Measurements from ENCODE around the gene ARAF.

The ARAF gene

DNA sequence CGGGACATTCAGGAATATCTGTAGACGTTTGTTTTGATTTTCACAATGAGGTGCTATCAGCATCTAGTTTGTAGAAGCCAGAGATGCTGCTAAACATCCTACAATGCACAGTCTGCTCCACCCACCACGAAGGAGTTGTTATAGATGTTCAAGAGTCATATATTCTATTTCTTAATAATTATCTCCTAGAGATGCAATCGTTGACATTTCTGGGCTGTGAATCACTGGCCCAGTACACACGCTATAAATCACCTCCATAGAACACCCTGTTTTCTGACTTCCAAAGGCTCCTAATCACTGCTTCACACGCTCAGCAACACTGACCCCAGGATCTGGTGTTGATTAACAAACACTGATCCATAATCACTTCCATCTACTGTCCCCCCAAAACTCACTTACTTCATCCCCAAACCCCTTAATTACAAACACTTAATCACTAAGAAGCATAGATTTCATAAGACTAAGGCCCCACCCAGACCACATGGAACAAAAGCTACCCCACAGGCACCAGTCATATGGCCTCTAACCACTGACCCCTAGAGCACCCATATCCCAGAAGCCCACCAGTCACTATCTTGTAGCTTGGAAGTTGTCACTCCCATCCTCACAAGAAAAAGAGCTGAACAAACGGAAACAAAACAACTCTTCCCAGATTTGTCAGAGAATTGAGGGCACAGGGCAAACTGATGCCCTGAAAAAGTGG is 46.3 kb upstream of the ARAF start:
- Histone ChIP-seq H3K27ac (replicated peaks; ENCODE audit: low read length) (no peak overlapping the region), H3K27me3 (ENCODE audit: control insufficient read depth in 3 of 3, insufficient read depth in 3 of 3, low read depth in 1 of 3, low read length in 3 of 3) (no peaks in the 10 kb centered on the region), H3K79me1 (ENCODE audit: low read depth, low read length) (no peaks in the 10 kb centered on the region), H3K4ac (ENCODE audit: low read length) (no peak overlapping the region), H2AFZ (ENCODE audit: low read length) (no peak overlapping the region), H2AK5ac (ENCODE audit: low read depth, low read length) (no peak overlapping the region), H3K18ac (ENCODE audit: low read length) (no peak overlapping the region), H3K4me3 (ENCODE audit: low read length in 2 of 2) (no peak overlapping the region), H3K9ac (ENCODE audit: low read depth, low read length, poor library complexity) (no peak overlapping the region), H2BK120ac (ENCODE audit: low read depth, low read length) (no peak overlapping the region), H3K36me3 (replicated peaks in 1 of 2; ENCODE audit: control insufficient read depth in 2 of 2, insufficient read depth in 2 of 2, low read length in 2 of 2) (no peaks in the 10 kb centered on the region), H4K91ac (ENCODE audit: low read depth, low read length, poor library complexity) (no peak overlapping the region), H2BK12ac (ENCODE audit: low read length) (no peak overlapping the region), H3K9me3 (replicated peaks in 1 of 2; ENCODE audit: control insufficient read depth in 2 of 2, insufficient read depth in 1 of 2, low read depth in 1 of 2, low read length in 2 of 2) (no peaks in the 10 kb centered on the region), H3K4me1 (ENCODE audit: control insufficient read depth in 2 of 2, insufficient read depth in 1 of 2, low read depth in 1 of 2, low read length in 2 of 2) (peaks cover 1 to 2% of the 10 kb centered on the region in 2 donors), H2BK15ac (ENCODE audit: low read length) (no peak overlapping the region), H2BK5ac (ENCODE audit: low read length) (no peak overlapping the region), H3K23ac (ENCODE audit: low read depth, low read length, poor library complexity) (no peak overlapping the region), H3K4me2 (ENCODE audit: insufficient read depth, low read length, poor library complexity, severe bottlenecking) (no peak overlapping the region), H3K14ac (ENCODE audit: low read length) (no peak overlapping the region), H4K8ac (ENCODE audit: low read depth, low read length) (no peak overlapping the region)
- no peak for DNase-seq (ENCODE audit: low spot score)
- no CpG with 5 or more reads among the region's 7 CpGs for WGBS, 2 donors (ENCODE audit: extremely low coverage in 2 of 2, insufficient read length in 2 of 2, insufficient replicate concordance in 1 of 2)

- no peak overlapping the region for H3K9ac ChIP-seq (ENCODE audit: low read depth, low read length, poor library complexity)
- H3K4me3 ChIP-seq (ENCODE audit: low read length in 2 of 2) = no peak overlapping the region
- H3K79me1 ChIP-seq (ENCODE audit: low read depth, low read length) = no peaks in the 10 kb centered on the region
- H2AK5ac ChIP-seq (ENCODE audit: low read depth, low read length) = no peak overlapping the region
- H2AFZ ChIP-seq (ENCODE audit: low read length) = no peak overlapping the region
- H3K23ac ChIP-seq (ENCODE audit: low read depth, low read length, poor library complexity) = no peak overlapping the region
- no peak overlapping the region for H2BK15ac ChIP-seq (ENCODE audit: low read length)
- no peaks in the 10 kb centered on the region for H3K27me3 ChIP-seq (ENCODE audit: control insufficient read depth in 3 of 3, insufficient read depth in 3 of 3, low read depth in 1 of 3, low read length in 3 of 3)
- no peak overlapping the region for H4K91ac ChIP-seq (ENCODE audit: low read depth, low read length, poor library complexity)
- no peak overlapping the region for H3K18ac ChIP-seq (ENCODE audit: low read length)
- H4K8ac ChIP-seq (ENCODE audit: low read depth, low read length) = no peak overlapping the region
- H3K4ac ChIP-seq (ENCODE audit: low read length) = no peak overlapping the region
- H2BK120ac ChIP-seq (ENCODE audit: low read depth, low read length) = no peak overlapping the region
- H3K4me1 ChIP-seq (ENCODE audit: control insufficient read depth in 2 of 2, insufficient read depth in 1 of 2, low read depth in 1 of 2, low read length in 2 of 2) = peaks cover 1 to 2% of the 10 kb centered on the region in 2 donors
- no CpG with 5 or more reads among the region's 8 CpGs for WGBS, 2 donors (ENCODE audit: extremely low coverage in 2 of 2, insufficient read length in 2 of 2, insufficient replicate concordance in 1 of 2)
- no peaks in the 10 kb centered on the region for H3K36me3 ChIP-seq (replicated peaks in 1 of 2; ENCODE audit: control insufficient read depth in 2 of 2, insufficient read depth in 2 of 2, low read length in 2 of 2)
- H3K14ac ChIP-seq (ENCODE audit: low read length) = no peak overlapping the region
- H2BK5ac ChIP-seq (ENCODE audit: low read length) = no peak overlapping the region
- no peak overlapping the region for H3K4me2 ChIP-seq (ENCODE audit: insufficient read depth, low read length, poor library complexity, severe bottlenecking)
- H3K9me3 ChIP-seq (replicated peaks in 1 of 2; ENCODE audit: control insufficient read depth in 2 of 2, insufficient read depth in 1 of 2, low read depth in 1 of 2, low read length in 2 of 2) = no peaks in the 10 kb centered on the region
- H3K27ac ChIP-seq (replicated peaks; ENCODE audit: low read length) = no peak overlapping the region
- H2BK12ac ChIP-seq (ENCODE audit: low read length) = no peak overlapping the region
- no peak for DNase-seq (ENCODE audit: low spot score)
These were observed 44.9 kb upstream of the ARAF start for GRCh38 chrX:47515941-47516665.

DNA sequence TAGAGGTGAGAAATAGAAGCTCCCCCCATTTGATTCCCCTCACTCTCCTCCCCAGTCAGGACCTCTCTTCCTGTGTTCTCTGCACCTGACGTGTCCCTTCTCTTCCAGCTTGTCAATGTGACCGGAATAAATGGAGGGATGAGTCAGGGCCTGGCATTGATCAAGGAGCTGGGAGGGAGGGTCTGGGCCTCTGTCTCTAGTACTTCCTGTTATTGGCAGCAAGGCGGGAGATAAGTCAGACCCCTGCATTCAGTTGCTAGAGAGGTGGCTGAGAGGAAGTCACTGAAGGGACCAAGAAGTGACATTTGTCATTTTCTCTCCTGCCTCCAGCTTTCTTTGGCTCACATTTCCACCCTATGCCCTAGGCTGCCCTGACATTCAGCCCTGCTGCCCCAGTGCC is 42.9 kb upstream of the ARAF start:
- no peak overlapping the region for H3K9ac ChIP-seq (ENCODE audit: low read depth, low read length, poor library complexity)
- H3K14ac ChIP-seq (ENCODE audit: low read length) = no peak overlapping the region
- no peaks in the 10 kb centered on the region for H3K9me3 ChIP-seq (replicated peaks in 1 of 2; ENCODE audit: control insufficient read depth in 2 of 2, insufficient read depth in 1 of 2, low read depth in 1 of 2, low read length in 2 of 2)
- H3K4me2 ChIP-seq (ENCODE audit: insufficient read depth, low read length, poor library complexity, severe bottlenecking) = no peak overlapping the region
- H2BK12ac ChIP-seq (ENCODE audit: low read length) = no peak overlapping the region
- H3K27me3 ChIP-seq (ENCODE audit: control insufficient read depth in 3 of 3, insufficient read depth in 3 of 3, low read depth in 1 of 3, low read length in 3 of 3) = peaks cover 0 to 2% (median 0%) of the 10 kb centered on the region in 3 experiments
- H2AK5ac ChIP-seq (ENCODE audit: low read depth, low read length) = no peak overlapping the region
- DNase-seq (ENCODE audit: low spot score) = no peak
- H3K36me3 ChIP-seq (replicated peaks in 1 of 2; ENCODE audit: control insufficient read depth in 2 of 2, insufficient read depth in 2 of 2, low read length in 2 of 2) = no peaks in the 10 kb centered on the region
- WGBS, 2 donors (ENCODE audit: extremely low coverage in 2 of 2, insufficient read length in 2 of 2, insufficient replicate concordance in 1 of 2) = no CpG with 5 or more reads among the region's 3 CpGs
- H3K4me1 ChIP-seq (ENCODE audit: control insufficient read depth in 2 of 2, insufficient read depth in 1 of 2, low read depth in 1 of 2, low read length in 2 of 2) = peaks cover 1 to 2% of the 10 kb centered on the region in 2 donors
- H2BK5ac ChIP-seq (ENCODE audit: low read length) = no peak overlapping the region
- H2BK120ac ChIP-seq (ENCODE audit: low read depth, low read length) = no peak overlapping the region
- H2BK15ac ChIP-seq (ENCODE audit: low read length) = no peak overlapping the region
- no peak overlapping the region for H3K4ac ChIP-seq (ENCODE audit: low read length)
- H3K27ac ChIP-seq (replicated peaks; ENCODE audit: low read length) = no peak overlapping the region
- no peak overlapping the region for H4K91ac ChIP-seq (ENCODE audit: low read depth, low read length, poor library complexity)
- H3K79me1 ChIP-seq (ENCODE audit: low read depth, low read length) = no peaks in the 10 kb centered on the region
- H3K23ac ChIP-seq (ENCODE audit: low read depth, low read length, poor library complexity) = no peak overlapping the region
- H2AFZ ChIP-seq (ENCODE audit: low read length) = peak overlapping the region; percentile 62
- no peak overlapping the region for H3K18ac ChIP-seq (ENCODE audit: low read length)
- H3K4me3 ChIP-seq (ENCODE audit: low read length in 2 of 2) = no peak overlapping the region
- no peak overlapping the region for H4K8ac ChIP-seq (ENCODE audit: low read depth, low read length)

DNA sequence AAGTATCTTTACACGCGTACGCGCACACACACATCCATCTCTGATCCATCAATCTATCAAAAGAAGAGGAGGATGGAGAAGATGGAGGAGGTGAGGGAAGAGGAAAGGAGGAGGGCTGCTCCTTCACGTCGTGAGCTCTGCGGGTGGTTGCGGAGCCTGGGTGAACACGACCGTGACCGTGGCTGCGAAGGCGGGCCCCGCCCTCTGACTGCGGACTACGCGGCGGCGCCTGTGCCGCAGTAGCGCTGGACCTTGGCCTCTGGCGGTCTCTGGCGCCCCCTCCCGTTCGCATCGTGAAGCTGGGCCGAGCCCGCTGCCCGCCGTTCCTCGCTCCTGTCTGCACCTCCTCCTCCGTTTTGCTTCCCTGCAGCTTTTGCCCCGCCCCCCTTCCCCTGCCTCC is 37.7 kb upstream of the ARAF start:
- Histone ChIP-seq H2BK12ac (ENCODE audit: low read length) (no peak overlapping the region), H4K91ac (ENCODE audit: low read depth, low read length, poor library complexity) (no peak overlapping the region), H3K4ac (ENCODE audit: low read length) (no peak overlapping the region), H3K27ac (replicated peaks; ENCODE audit: low read length) (no peak overlapping the region), H3K4me3 (ENCODE audit: low read length in 2 of 2) (peak overlapping the region; percentile 45 to 80), H2BK15ac (ENCODE audit: low read length) (no peak overlapping the region), H3K4me2 (ENCODE audit: insufficient read depth, low read length, poor library complexity, severe bottlenecking) (peak overlapping the region; percentile 66), H2BK5ac (ENCODE audit: low read length) (no peak overlapping the region), H2AFZ (ENCODE audit: low read length) (peak overlapping the region; percentile 96), H3K23ac (ENCODE audit: low read depth, low read length, poor library complexity) (no peak overlapping the region), H3K9ac (ENCODE audit: low read depth, low read length, poor library complexity) (no peak overlapping the region), H3K14ac (ENCODE audit: low read length) (no peak overlapping the region), H3K4me1 (ENCODE audit: control insufficient read depth in 2 of 2, insufficient read depth in 1 of 2, low read depth in 1 of 2, low read length in 2 of 2) (no peaks in the 10 kb centered on the region), H2AK5ac (ENCODE audit: low read depth, low read length) (no peak overlapping the region), H3K79me1 (ENCODE audit: low read depth, low read length) (no peaks in the 10 kb centered on the region), H3K18ac (ENCODE audit: low read length) (no peak overlapping the region), H2BK120ac (ENCODE audit: low read depth, low read length) (no peak overlapping the region), H3K36me3 (replicated peaks in 1 of 2; ENCODE audit: control insufficient read depth in 2 of 2, insufficient read depth in 2 of 2, low read length in 2 of 2) (no peaks in the 10 kb centered on the region), H3K27me3 (ENCODE audit: control insufficient read depth in 3 of 3, insufficient read depth in 3 of 3, low read depth in 1 of 3, low read length in 3 of 3) (peaks cover 0 to 3% (median 2%) of the 10 kb centered on the region in 3 experiments), H3K9me3 (replicated peaks in 1 of 2; ENCODE audit: control insufficient read depth in 2 of 2, insufficient read depth in 1 of 2, low read depth in 1 of 2, low read length in 2 of 2) (no peaks in the 10 kb centered on the region), H4K8ac (ENCODE audit: low read depth, low read length) (no peak overlapping the region)
- peak; percentile 48 for DNase-seq (ENCODE audit: low spot score)
- WGBS, 2 donors (ENCODE audit: extremely low coverage in 2 of 2, insufficient read length in 2 of 2, insufficient replicate concordance in 1 of 2) = no CpG with 5 or more reads among the region's 33 CpGs
